ENCODE data around the gene RGR. TPM values are rescaled to one million over a fixed set of nuclear protein-coding genes. Genes with fewer than 3 reads are reported as not detected.

RGR gene
- polyA plus RNA-seq, 3 donors, result not detected

DNA sequence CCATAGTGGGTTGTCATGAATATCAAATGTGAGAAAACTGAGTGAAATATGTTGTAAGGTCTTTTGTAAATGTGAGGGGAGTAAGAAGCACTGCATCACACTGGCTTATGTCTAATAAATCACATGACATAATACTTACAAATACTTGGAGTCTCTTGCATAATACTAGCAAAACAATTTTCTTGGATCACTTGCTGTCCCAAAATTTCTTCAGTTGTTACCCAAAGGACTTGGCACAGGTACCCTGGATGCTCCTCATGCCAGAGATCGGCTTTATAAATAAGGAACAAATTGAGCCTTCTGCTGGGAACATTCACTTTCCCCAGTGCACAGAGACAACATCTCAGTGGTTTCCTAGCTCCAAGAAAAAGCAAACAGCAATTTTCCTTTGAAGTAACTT lies 14.5 kb upstream of the RGR start:
- H3K9ac ChIP-seq (ENCODE audit: insufficient read depth, low read length, poor library complexity, severe bottlenecking), result no peak overlapping the region

DNA sequence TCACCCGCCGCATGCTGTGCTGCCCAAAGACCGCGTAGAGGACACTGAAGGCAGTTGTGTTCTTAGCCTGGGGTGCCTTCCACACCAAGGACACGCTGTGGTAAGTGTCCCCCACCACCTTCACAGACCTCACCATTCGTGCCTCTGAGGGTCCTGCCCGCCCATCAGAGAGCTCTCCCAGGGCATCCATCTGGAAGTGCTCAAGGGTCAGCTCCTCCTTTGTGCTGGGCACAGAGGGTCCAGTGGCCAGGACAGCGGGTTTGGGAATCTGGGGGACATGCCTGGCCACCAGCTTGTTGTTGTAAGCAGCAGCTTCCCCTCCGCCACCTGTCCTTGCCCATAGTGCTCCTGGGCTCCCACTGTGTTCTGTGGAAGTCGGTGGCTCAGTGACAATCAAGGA lies 12.5 kb upstream of the RGR start:
- H3K27me3 Mint-ChIP-seq (ENCODE audit: low read depth in 3 of 3), result peaks cover 4 to 11% (median 8%) of the 10 kb centered on the region in 3 donors
- no peaks in the 10 kb centered on the region for H3K4me1 Mint-ChIP-seq
- H4K20me1 ChIP-seq (ENCODE audit: insufficient read depth, low read length), result no peaks in the 10 kb centered on the region
- H3K4me3 Mint-ChIP-seq, result no peak overlapping the region
- no peak overlapping the region for H2AFZ ChIP-seq (ENCODE audit: insufficient read depth, low read depth, low read length, poor library complexity, severe bottlenecking)
- no peaks in the 10 kb centered on the region for H3K79me2 ChIP-seq (ENCODE audit: insufficient read depth, low read length)
- H3K27ac Mint-ChIP-seq, result no peak overlapping the region
- no peaks in the 10 kb centered on the region for H3K36me3 Mint-ChIP-seq
- H3K27me3 ChIP-seq (ENCODE audit: control insufficient read depth in 2 of 2, insufficient read depth in 2 of 2, low read length in 2 of 2), result no peaks in the 10 kb centered on the region
- no peaks in the 10 kb centered on the region for H3K4me1 ChIP-seq (ENCODE audit: control insufficient read depth in 1 of 2, insufficient read depth in 2 of 2, low read length in 2 of 2)
- H3K9ac ChIP-seq (ENCODE audit: insufficient read depth, low read length, poor library complexity, severe bottlenecking), result no peak overlapping the region
- TF ChIP-seq, protein P1, sequence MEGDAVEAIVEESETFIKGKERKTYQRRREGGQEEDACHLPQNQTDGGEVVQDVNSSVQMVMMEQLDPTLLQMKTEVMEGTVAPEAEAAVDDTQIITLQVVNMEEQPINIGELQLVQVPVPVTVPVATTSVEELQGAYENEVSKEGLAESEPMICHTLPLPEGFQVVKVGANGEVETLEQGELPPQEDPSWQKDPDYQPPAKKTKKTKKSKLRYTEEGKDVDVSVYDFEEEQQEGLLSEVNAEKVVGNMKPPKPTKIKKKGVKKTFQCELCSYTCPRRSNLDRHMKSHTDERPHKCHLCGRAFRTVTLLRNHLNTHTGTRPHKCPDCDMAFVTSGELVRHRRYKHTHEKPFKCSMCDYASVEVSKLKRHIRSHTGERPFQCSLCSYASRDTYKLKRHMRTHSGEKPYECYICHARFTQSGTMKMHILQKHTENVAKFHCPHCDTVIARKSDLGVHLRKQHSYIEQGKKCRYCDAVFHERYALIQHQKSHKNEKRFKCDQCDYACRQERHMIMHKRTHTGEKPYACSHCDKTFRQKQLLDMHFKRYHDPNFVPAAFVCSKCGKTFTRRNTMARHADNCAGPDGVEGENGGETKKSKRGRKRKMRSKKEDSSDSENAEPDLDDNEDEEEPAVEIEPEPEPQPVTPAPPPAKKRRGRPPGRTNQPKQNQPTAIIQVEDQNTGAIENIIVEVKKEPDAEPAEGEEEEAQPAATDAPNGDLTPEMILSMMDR (IDR thresholded peaks at IDR 0.05), result no peak
- no peak for DNase-seq
- H3K4me3 ChIP-seq (replicated peaks in 1 of 3; ENCODE audit: low read depth in 2 of 3, low read length in 3 of 3), result no peak overlapping the region
- H3K27ac ChIP-seq (ENCODE audit: low read depth in 1 of 2, low read length in 2 of 2), result no peak overlapping the region
- H3K9me3 Mint-ChIP-seq, result peaks cover 0 to 8% (median 1%) of the 10 kb centered on the region in 7 donors
- no peaks in the 10 kb centered on the region for H3K36me3 ChIP-seq (replicated peaks in 1 of 2; ENCODE audit: control insufficient read depth in 1 of 2, insufficient read depth in 2 of 2, low read length in 2 of 2)
- intact Hi-C loops (cut with micrococcal nuclease), result no loop called here
- H3K9me3 ChIP-seq (replicated peaks in 1 of 2; ENCODE audit: control insufficient read depth in 1 of 2, insufficient read depth in 1 of 2, low read length in 2 of 2), result no peaks in the 10 kb centered on the region
- WGBS (ENCODE audit: insufficient coverage), result 91% methylated on average over 10 of the region's 10 CpGs
- no peak overlapping the region for H3K4me2 ChIP-seq (replicated peaks; ENCODE audit: extremely low read depth, low read length, poor library complexity, severe bottlenecking)

More for the DNA sequence above, 14.5 kb upstream of the RGR start:
- no peak overlapping the region for H3K27ac ChIP-seq (ENCODE audit: low read depth in 1 of 2, low read length in 2 of 2)
- DNase-seq, result no peak
- H4K20me1 ChIP-seq (ENCODE audit: insufficient read depth, low read length), result no peaks in the 10 kb centered on the region
- no peaks in the 10 kb centered on the region for H3K79me2 ChIP-seq (ENCODE audit: insufficient read depth, low read length)
- no peaks in the 10 kb centered on the region for H3K27me3 ChIP-seq (ENCODE audit: control insufficient read depth in 2 of 2, insufficient read depth in 2 of 2, low read length in 2 of 2)
- no peak overlapping the region for H2AFZ ChIP-seq (ENCODE audit: insufficient read depth, low read depth, low read length, poor library complexity, severe bottlenecking)
- no peak overlapping the region for H3K4me2 ChIP-seq (replicated peaks; ENCODE audit: extremely low read depth, low read length, poor library complexity, severe bottlenecking)
- 100% methylated on average over 1 of the region's 1 CpG for WGBS (ENCODE audit: insufficient coverage)
- H3K4me3 ChIP-seq (replicated peaks in 1 of 3; ENCODE audit: low read depth in 2 of 3, low read length in 3 of 3), result no peak overlapping the region
- TF ChIP-seq, protein P1 (IDR thresholded peaks at IDR 0.05), result no peak
- H3K36me3 Mint-ChIP-seq, result no peaks in the 10 kb centered on the region
- intact Hi-C loops (cut with micrococcal nuclease), result no loop called here
- H3K9me3 Mint-ChIP-seq, result peaks cover 0 to 7% (median 0%) of the 10 kb centered on the region in 7 donors
- no peak overlapping the region for H3K27ac Mint-ChIP-seq
- H3K4me1 ChIP-seq (ENCODE audit: control insufficient read depth in 1 of 2, insufficient read depth in 2 of 2, low read length in 2 of 2), result no peaks in the 10 kb centered on the region
- H3K27me3 Mint-ChIP-seq (ENCODE audit: low read depth in 3 of 3), result peaks cover 2 to 7% (median 5%) of the 10 kb centered on the region in 3 donors
- H3K36me3 ChIP-seq (replicated peaks in 1 of 2; ENCODE audit: control insufficient read depth in 1 of 2, insufficient read depth in 2 of 2, low read length in 2 of 2), result no peaks in the 10 kb centered on the region
- H3K4me3 Mint-ChIP-seq, result no peak overlapping the region
- H3K4me1 Mint-ChIP-seq, result no peaks in the 10 kb centered on the region
- no peaks in the 10 kb centered on the region for H3K9me3 ChIP-seq (replicated peaks in 1 of 2; ENCODE audit: control insufficient read depth in 1 of 2, insufficient read depth in 1 of 2, low read length in 2 of 2)

All from CD14-positive monocyte (primary cell).